ENCODE measurements around the gene ATP5F1D. TPM values are rescaled to one million over a fixed set of nuclear protein-coding genes. Genes with fewer than 3 reads are reported as not detected.
A peak's percentile ranks its signal among the peaks of the same experiment; 100 is the strongest.

The ATP5F1D gene
- total and polyA plus RNA-seq, 2 of the 8 experiments (the other 6 are each of a cell fraction or from before 2014, with no cell fraction given) = 174 to 249 TPM

DNA sequence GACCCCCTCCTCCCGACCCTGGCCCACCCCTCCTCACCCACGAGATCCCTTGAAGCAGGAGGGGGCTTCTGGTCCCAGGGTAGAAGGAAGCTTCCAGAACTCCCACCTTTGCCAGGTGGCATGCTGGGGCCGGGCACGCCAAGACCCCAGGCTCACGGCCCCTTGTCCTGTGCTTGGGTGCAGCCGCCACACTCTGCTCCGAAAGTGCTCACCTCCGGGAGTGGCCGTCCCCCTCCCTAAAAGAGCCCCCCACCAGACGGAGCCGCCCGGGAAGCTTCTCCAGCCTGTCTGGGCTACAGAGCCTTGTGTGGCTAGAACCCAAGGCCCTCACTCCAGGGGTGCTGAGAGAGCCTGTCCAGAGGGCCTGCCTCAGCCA, 42.4 kb downstream of the ATP5F1D start:
- Histone ChIP-seq H2BK15ac (ENCODE audit: low read length) (peak overlapping the region; percentile 99), H3K79me1 (ENCODE audit: low read depth, low read length) (no peaks in the 10 kb centered on the region), H3K4me1 (replicated peaks in 1 of 4; ENCODE audit: control insufficient read depth in 3 of 4, insufficient read depth in 4 of 4, low read length in 3 of 4) (peaks cover 0 to 20% (median 9%) of the 10 kb centered on the region in 4 experiments; a peak in 5 of 7 replicates), H3K18ac (ENCODE audit: extremely low read depth, low read length) (no peak overlapping the region; the same call in 1 of the 2 replicates), H3K14ac (ENCODE audit: insufficient read length) (no peak overlapping the region), H3K56ac (replicated peaks; ENCODE audit: insufficient read length, low read depth, low read length) (no peak overlapping the region), H4K5ac (ENCODE audit: insufficient read length, low read depth, low read length) (no peak overlapping the region), H3K79me2 (ENCODE audit: control insufficient read depth in 1 of 2, insufficient read depth in 2 of 2, low read length in 2 of 2) (no peaks in the 10 kb centered on the region), H3K36me3 (ENCODE audit: control insufficient read depth in 2 of 4, insufficient read depth in 4 of 4, low read length in 3 of 4) (peaks cover 0 to 2% (median 0%) of the 10 kb centered on the region in 4 experiments; a peak in 1 of 8 replicates), H3K23me2 (ENCODE audit: low read depth, low read length) (peaks cover 3% of the 10 kb centered on the region; the same call in 1 of the 2 replicates), H4K91ac (replicated peaks; ENCODE audit: insufficient read length, low read length) (no peak overlapping the region), H2BK5ac (ENCODE audit: low read depth, low read length) (no peak overlapping the region), H3K9ac (replicated peaks in 1 of 4; ENCODE audit: extremely low read depth in 1 of 4, low read depth in 3 of 4, low read length in 3 of 4) (no peak overlapping the region), H4K20me1 (replicated peaks in 1 of 2; ENCODE audit: control insufficient read depth in 1 of 2, insufficient read depth in 2 of 2, low read length in 2 of 2) (peaks cover 0 to 8% of the 10 kb centered on the region in 2 experiments), H2AFZ (ENCODE audit: low read length) (no peak overlapping the region), H3K9me3 (ENCODE audit: insufficient read depth in 2 of 2, low read depth in 1 of 2, low read length in 1 of 2) (no peaks in the 10 kb centered on the region), H3K27me3 (replicated peaks in 1 of 4; ENCODE audit: control insufficient read depth in 3 of 4, extremely low read depth in 1 of 4, insufficient read depth in 3 of 4, low read length in 3 of 4) (peaks cover 0 to 21% (median 12%) of the 10 kb centered on the region in 4 experiments; a peak in 5 of 7 replicates), H3K4me2 (ENCODE audit: insufficient read depth in 1 of 2, low read depth in 2 of 2, low read length in 2 of 2) (no peak overlapping the region), H3K4ac (replicated peaks; ENCODE audit: insufficient read length, low read depth, low read length) (no peak overlapping the region), H3K23ac (ENCODE audit: insufficient read length) (no peak overlapping the region), H2AK5ac (ENCODE audit: low read depth, low read length) (no peak overlapping the region), H3K27ac (ENCODE audit: low read depth, low read length) (no peak overlapping the region), H2BK12ac (ENCODE audit: low read depth, low read length) (peak overlapping the region; percentile 89; the same call in 1 of the 2 replicates), H2BK120ac (replicated peaks; ENCODE audit: low read depth, low read length) (no peak overlapping the region), H2BK20ac (ENCODE audit: low read length) (no peak overlapping the region), H4K8ac (ENCODE audit: extremely low read depth, insufficient read depth, low read length) (no peak overlapping the region), H3K4me3 (ENCODE audit: extremely low read depth in 1 of 4, insufficient read depth in 2 of 4, low read depth in 3 of 4, low read length in 4 of 4) (no peak overlapping the region)
- 88% methylated on average over 12 of the region's 12 CpGs; no CpG with 5 or more reads in 1 of the 2 experiments for WGBS, 2 experiments (ENCODE audit: extremely low coverage in 1 of 2, insufficient coverage in 1 of 2, insufficient read length in 1 of 2, insufficient replicate concordance in 2 of 2, low coverage in 1 of 2, low lambda C conversion rate in 2 of 2, missing lambda C conversion rate in 1 of 2)
- ChIA-PET CTCF (ENCODE audit: partially characterized antibody) (interaction anchor here (0.7 to 2.3 kb wide), 10 partner anchors 27 to 188 kb away, joined by 3 to 7 read pairs (median 4); no protein-coding TSS in a partner anchor), POLR2A (ENCODE audit: partially characterized antibody) (interaction anchor here (0.9 to 3.7 kb wide), 14 partner anchors 8 to 184 kb away, joined by 3 to 35 read pairs (median 4); partner anchors contain the start of genes ATP5F1D, CIRBP and FAM174C)
- FAIRE-seq = no peak
- DNase-seq (ENCODE audit: low read depth in 1 of 2, low spot score in 2 of 2) = no peak
- TF ChIP-seq GTF2F1 (IDR thresholded peaks at IDR 0.05; ENCODE audit: borderline replicate concordance, low read depth, low read length) (no peak), RNF2 (IDR thresholded peaks at IDR 0.05; ENCODE audit: borderline replicate concordance, low read depth, low read length, missing control alignments, poor library complexity, severe bottlenecking) (no peak), TEAD4 (IDR thresholded peaks at IDR 0.05; ENCODE audit: low read depth, low read length) (no peak), CBX8 (IDR thresholded peaks at IDR 0.05; ENCODE audit: borderline replicate concordance, low read depth, low read length) (no peak), BCL11A (IDR thresholded peaks at IDR 0.05; ENCODE audit: low read depth in 2 of 2, low read length in 2 of 2) (no peak), RBBP5 (IDR thresholded peaks at IDR 0.05; ENCODE audit: borderline replicate concordance, low read depth, low read length) (no peak), CEBPB (IDR thresholded peaks at IDR 0.05; ENCODE audit: low read depth, low read length) (no peak), RAD21 (IDR thresholded peaks at IDR 0.05 in 1 of 2, conservative IDR thresholded peaks at IDR 0.05 in 1 of 2; ENCODE audit: low read depth in 2 of 2, low read length in 2 of 2) (no peak), TCF12 (IDR thresholded peaks at IDR 0.05; ENCODE audit: low read depth, low read length) (no peak), RFX5 (IDR thresholded peaks at IDR 0.05; ENCODE audit: borderline replicate concordance, low read depth, low read length) (no peak), TAF1 (IDR thresholded peaks at IDR 0.05; ENCODE audit: low read depth, low read length) (no peak)
- TF ChIP-seq, protein P1, sequence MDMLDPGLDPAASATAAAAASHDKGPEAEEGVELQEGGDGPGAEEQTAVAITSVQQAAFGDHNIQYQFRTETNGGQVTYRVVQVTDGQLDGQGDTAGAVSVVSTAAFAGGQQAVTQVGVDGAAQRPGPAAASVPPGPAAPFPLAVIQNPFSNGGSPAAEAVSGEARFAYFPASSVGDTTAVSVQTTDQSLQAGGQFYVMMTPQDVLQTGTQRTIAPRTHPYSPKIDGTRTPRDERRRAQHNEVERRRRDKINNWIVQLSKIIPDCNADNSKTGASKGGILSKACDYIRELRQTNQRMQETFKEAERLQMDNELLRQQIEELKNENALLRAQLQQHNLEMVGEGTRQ (IDR thresholded peaks at IDR 0.05; ENCODE audit: low read length) = no peak

All from H1 (cell line).